Common myeloid progenitor, CD34-positive (primary cell): ENCODE results near the gene RNASE13.
"Not testable (repeated sequence)": the region's sequence is repeated elsewhere in the genome, so short reads cannot be mapped to it uniquely, and the experiment has no call there.

Experiments used
- CTCF ChIA-PET: fragments of 350-600 bp; sonication (Branson Sonifier 250); formaldehyde crosslinking; loops from one replicate; lab custom pipeline; 2021; ENCODE audit warnings: antibody characterized with exemption; lab: Charles Lee
- POLR2A ChIA-PET: fragments of 350-600 bp; sonication (Branson Sonifier 250); formaldehyde crosslinking; loops from one replicate; lab custom pipeline; 2021; ENCODE audit warnings: antibody characterized with exemption; lab: Charles Lee
- DNase-seq, 3 donors: peaks; one replicate each; pipeline versions ENCODE4 v3.0.0 to v3.0.0-alpha.2; 2013
- H3K27ac ChIP-seq, 2 experiments: 1 replicate in 1 of 2; 2 replicates in 1 of 2; pipeline ENCODE4 v1.7.0; 2013; ENCODE audit warnings: inconsistent platforms in 2 of 2, low read length in 2 of 2, mild to moderate bottlenecking in 2 of 2, low read depth in 1 of 2, moderate library complexity in 1 of 2; ENCODE audit not compliant: severe bottlenecking in 2 of 2, insufficient read depth in 1 of 2, poor library complexity in 1 of 2
- H3K27me3 ChIP-seq, 5 experiments: replicated peaks in 2 of 5; 1 replicate in 3 of 5; 2 replicates in 2 of 5; pipeline versions ENCODE4 v1.6.1 to v1.7.0; 2013; ENCODE audit warnings: low read length in 4 of 5, mild to moderate bottlenecking in 2 of 5, moderate library complexity in 2 of 5, inconsistent platforms in 1 of 5; ENCODE audit not compliant: insufficient read depth in 5 of 5, control insufficient read depth in 4 of 5
- H3K36me3 ChIP-seq, 4 experiments: 1 replicate in 2 of 4; 2 replicates in 2 of 4; pipeline versions ENCODE4 v1.6.1 to v1.7.0; 2013; ENCODE audit warnings: low read length in 3 of 4, control low read depth in 1 of 4, mild to moderate bottlenecking in 1 of 4; ENCODE audit not compliant: control insufficient read depth in 4 of 4, insufficient read depth in 4 of 4
- H3K4me1 ChIP-seq, 4 experiments: 1 replicate in 3 of 4; 2 replicates in 1 of 4; pipeline versions ENCODE4 v1.6.1 to v1.7.1; 2013; ENCODE audit warnings: low read length in 3 of 4, mild to moderate bottlenecking in 3 of 4, control low read depth in 1 of 4, inconsistent platforms in 1 of 4, moderate library complexity in 1 of 4; ENCODE audit not compliant: control insufficient read depth in 4 of 4, insufficient read depth in 4 of 4; ENCODE audit errors: control extremely low read depth in 1 of 4
- H3K4me3 ChIP-seq, 7 experiments: 1 replicate in 4 of 7; 2 replicates in 3 of 7; pipeline versions ENCODE4 v1.5.1 to v1.7.0; 2013; ENCODE audit warnings: mild to moderate bottlenecking in 7 of 7, low read length in 6 of 7, moderate library complexity in 6 of 7, inconsistent platforms in 2 of 7, low read depth in 2 of 7, control low read depth in 1 of 7; ENCODE audit not compliant: insufficient read depth in 4 of 7, control insufficient read depth in 1 of 7; ENCODE audit errors: extremely low read depth in 1 of 7
- H3K9me3 ChIP-seq, 5 experiments: 1 replicate in 4 of 5; 2 replicates in 1 of 5; pipeline versions ENCODE4 v1.6.1 to v1.7.1; 2013; ENCODE audit warnings: low read length in 4 of 5, mild to moderate bottlenecking in 2 of 5, inconsistent platforms in 1 of 5, low read depth in 1 of 5, moderate library complexity in 1 of 5; ENCODE audit not compliant: control insufficient read depth in 4 of 5, insufficient read depth in 2 of 5; ENCODE audit errors: control extremely low read depth in 1 of 5
- WGBS: methylation state at CpG from one replicate; pipeline ENCODE4 v1.1.5; 2013; ENCODE audit not compliant: insufficient coverage; 5-methylcytosine and 5-hydroxymethylcytosine counted together

Gene RNASE13

DNA sequence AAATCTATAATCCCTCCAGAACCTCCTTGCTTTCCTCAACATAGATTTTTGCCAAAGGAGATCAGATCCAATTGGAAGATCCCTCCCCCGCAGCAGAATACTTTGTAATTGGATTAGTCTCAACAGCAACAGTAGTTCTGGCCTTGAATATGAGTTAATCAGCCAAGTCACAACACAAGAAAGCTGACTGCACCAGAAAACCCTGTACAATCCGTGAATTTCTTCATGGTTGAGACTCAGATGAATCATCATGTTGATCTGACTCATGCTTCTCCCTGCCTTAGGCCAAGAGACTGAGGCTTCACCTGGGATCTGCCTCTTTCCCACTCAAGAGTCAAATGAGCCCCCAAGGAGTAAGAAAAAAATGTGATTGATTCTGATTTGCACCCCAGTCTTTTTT is 47.8 kb downstream of the RNASE13 start:
- H3K4me3 ChIP-seq: no peak overlapping the region
- H3K4me1 ChIP-seq: peaks cover 0 to 26% (median 20%) of the 10 kb centered on the region in 4 experiments
- no peaks in the 10 kb centered on the region for H3K9me3 ChIP-seq
- H3K36me3 ChIP-seq: peaks cover 0 to 3% (median under 1%) of the 10 kb centered on the region in 4 experiments
- H3K27me3 ChIP-seq: no peaks in the 10 kb centered on the region
- POLR2A ChIA-PET: no interaction called here
- CTCF ChIA-PET: interaction anchor here (0.7 to 1.8 kb wide), 3 partner anchors 10 to 28 kb away, joined by 3 to 6 read pairs (median 3); no protein-coding TSS in a partner anchor
- peak in 1 of 3 donors; percentile 13 for DNase-seq
- WGBS: 90% methylated on average over 2 of the region's 2 CpGs
- H3K27ac ChIP-seq: no peak overlapping the region

DNA sequence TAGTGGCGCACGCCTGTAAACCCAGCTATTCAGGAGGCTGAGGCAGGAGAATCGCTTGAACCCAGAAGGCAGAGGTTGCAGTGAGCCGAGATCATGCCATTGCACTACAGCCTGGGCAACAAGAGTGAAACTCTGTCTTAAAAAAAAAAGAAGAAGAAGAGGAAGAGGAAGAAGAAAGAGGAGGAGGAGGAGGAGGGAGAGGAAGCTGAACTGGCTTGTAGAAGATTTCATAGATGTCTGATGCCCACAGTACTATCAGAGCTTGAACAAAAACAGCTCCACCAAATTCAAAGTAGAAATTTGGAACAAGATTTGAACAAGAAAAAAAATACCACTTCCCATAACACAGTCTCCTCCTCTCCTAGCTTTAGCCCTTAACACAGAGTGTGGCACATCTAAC is 49.0 kb downstream of the RNASE13 start:
- DNase-seq, POLR2A ChIA-PET, H3K36me3 ChIP-seq, H3K27me3 ChIP-seq, H3K9me3 ChIP-seq, H3K27ac ChIP-seq, H3K4me3 ChIP-seq: not testable (repeated sequence)
- H3K4me1 ChIP-seq: peaks cover 0 to 16% (median 13%) of the 10 kb centered on the region in 4 experiments
- CTCF ChIA-PET: interaction anchor here (1.0 to 1.3 kb wide), 3 partner anchors 12 to 227 kb away, joined by 3 read pairs; no protein-coding TSS in a partner anchor
- WGBS: 98% methylated on average over 4 of the region's 4 CpGs
